IPS-18a (cell line): ENCODE results near the gene GMIP.

Experiments
- H3K27ac ChIP-seq: one replicate; pipeline ENCODE4 v1.5.1; 2013; ENCODE audit warnings: low read length
- H3K27me3 ChIP-seq: one replicate; pipeline ENCODE4 v1.6.1; 2013; ENCODE audit warnings: mild to moderate bottlenecking, low read length; ENCODE audit not compliant: control insufficient read depth, insufficient read depth
- H3K36me3 ChIP-seq: one replicate; pipeline ENCODE4 v1.6.1; 2013; ENCODE audit warnings: low read depth, low read length; ENCODE audit not compliant: control insufficient read depth
- H3K4me1 ChIP-seq: one replicate; pipeline ENCODE4 v1.6.1; 2013; ENCODE audit warnings: low read depth, low read length; ENCODE audit not compliant: control insufficient read depth
- H3K4me3 ChIP-seq: one replicate; pipeline ENCODE4 v1.5.1; 2013; ENCODE audit warnings: low read length
- H3K9ac ChIP-seq: one replicate; pipeline ENCODE4 v1.6.1; 2013; ENCODE audit warnings: mild to moderate bottlenecking, low read length, moderate library complexity
- H3K9me3 ChIP-seq: one replicate; pipeline ENCODE4 v1.6.1; 2013; ENCODE audit warnings: low read depth, low read length; ENCODE audit not compliant: control insufficient read depth

Gene GMIP

DNA sequence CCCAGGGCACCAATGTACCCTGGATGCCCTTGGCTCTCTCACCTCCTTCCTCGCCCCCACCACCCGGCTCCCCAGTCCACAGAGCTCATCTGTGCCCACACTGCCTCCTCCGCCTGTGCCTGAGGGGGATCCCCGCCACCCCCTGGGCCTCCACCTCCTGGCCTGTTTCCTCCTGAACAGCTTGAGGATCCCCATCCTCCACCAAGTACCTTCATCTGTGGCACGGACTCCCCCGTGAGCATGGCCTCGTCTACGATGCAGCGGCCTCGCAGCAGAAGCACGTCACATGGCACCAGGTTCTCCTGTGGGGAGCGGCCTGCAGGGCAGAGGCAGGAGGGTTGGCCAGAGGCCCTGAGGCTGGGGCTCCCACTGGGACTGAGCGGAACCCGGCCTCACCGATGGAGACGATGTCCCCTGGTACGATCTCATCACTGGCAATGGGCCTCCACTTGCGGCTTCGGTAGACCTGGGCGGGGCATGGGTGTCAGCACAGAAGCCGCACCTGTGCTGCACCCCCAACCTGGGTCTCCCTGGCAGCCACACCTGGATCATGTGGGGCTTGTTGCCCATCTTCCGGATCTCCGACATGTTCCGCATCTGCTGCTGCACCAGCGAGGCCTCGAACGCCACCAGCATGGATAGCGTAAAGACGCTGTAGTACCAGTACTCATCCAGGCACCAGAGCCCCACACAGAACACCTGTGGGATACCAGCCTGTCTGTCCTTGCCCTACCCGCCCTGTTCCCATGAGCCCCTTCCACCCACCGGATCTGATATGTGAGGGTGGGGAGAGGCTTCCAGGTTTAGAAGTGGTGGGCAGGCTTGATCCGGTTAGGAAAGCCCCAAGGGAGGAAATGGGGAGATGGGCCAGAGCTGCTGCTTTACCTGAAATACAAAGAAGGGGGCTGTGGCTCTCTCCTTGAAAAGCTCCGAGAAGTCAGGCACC is 13.3 kb upstream of the GMIP start:
- Histone ChIP-seq H3K4me1 (no peaks in the 10 kb centered on the region), H3K9me3 (no peaks in the 10 kb centered on the region), H3K27ac (no peak overlapping the region), H3K36me3 (peaks cover 79% of the 10 kb centered on the region), H3K9ac (no peak overlapping the region), H3K4me3 (no peak overlapping the region), H3K27me3 (no peaks in the 10 kb centered on the region)

- peaks cover 85% of the 10 kb centered on the region for H3K36me3 ChIP-seq
- H3K4me3 ChIP-seq, result no peak overlapping the region
- no peaks in the 10 kb centered on the region for H3K4me1 ChIP-seq
- H3K27me3 ChIP-seq, result no peaks in the 10 kb centered on the region
- H3K9me3 ChIP-seq, result no peaks in the 10 kb centered on the region
- H3K27ac ChIP-seq, result no peak overlapping the region
- no peak overlapping the region for H3K9ac ChIP-seq
These were observed 12.3 kb upstream of the GMIP start for GRCh38 chr19:19655641-19656343.

GRCh38 chr19:19655051-19655594 is 11.7 kb upstream of the GMIP start:
- no peaks in the 10 kb centered on the region for H3K27me3 ChIP-seq
- H3K4me3 ChIP-seq, result no peak overlapping the region
- H3K9ac ChIP-seq, result no peak overlapping the region
- peaks cover 85% of the 10 kb centered on the region for H3K36me3 ChIP-seq
- no peaks in the 10 kb centered on the region for H3K9me3 ChIP-seq
- H3K27ac ChIP-seq, result no peak overlapping the region
- no peaks in the 10 kb centered on the region for H3K4me1 ChIP-seq

GRCh38 chr19:19654441-19654840 is 11.0 kb upstream of the GMIP start:
- Histone ChIP-seq H3K36me3 (peaks cover 86% of the 10 kb centered on the region), H3K27me3 (no peaks in the 10 kb centered on the region), H3K4me1 (no peaks in the 10 kb centered on the region)

DNA sequence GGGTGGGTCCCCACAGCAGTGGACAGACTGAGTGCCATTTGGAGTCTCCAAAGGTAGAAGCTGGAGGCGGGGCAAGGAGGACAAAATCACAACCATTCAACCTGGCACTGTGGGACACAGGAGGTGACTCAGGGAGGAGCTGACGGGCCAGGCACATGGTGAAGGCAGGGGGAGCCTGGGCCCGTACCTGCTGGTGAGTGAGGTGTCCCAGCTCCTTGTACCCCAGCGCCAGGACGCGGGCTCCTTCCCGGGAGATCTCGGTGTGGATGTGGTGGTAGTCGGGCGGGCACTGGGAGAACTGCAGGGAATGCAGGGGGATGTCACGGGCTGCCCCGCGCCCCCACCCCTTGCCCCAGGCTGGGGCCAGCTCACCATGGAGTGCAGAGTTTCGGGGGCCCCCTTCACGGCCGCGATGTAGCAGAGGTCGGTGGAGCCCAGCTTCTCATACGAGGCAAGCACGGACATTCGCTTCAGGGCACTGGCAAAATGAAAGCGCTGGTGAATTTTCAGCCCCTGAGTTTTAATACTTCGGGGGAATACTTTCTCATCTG is 10.2 kb upstream of the GMIP start:
- H3K4me1 ChIP-seq, result no peaks in the 10 kb centered on the region
- no peaks in the 10 kb centered on the region for H3K9me3 ChIP-seq
- H3K27me3 ChIP-seq, result no peaks in the 10 kb centered on the region
- H3K36me3 ChIP-seq, result peaks cover 87% of the 10 kb centered on the region
- no peak overlapping the region for H3K27ac ChIP-seq
- H3K9ac ChIP-seq, result no peak overlapping the region
- H3K4me3 ChIP-seq, result no peak overlapping the region

More at GRCh38 chr19:19654441-19654840, 11.0 kb upstream of the GMIP start:
- no peak overlapping the region for H3K27ac ChIP-seq
- H3K9ac ChIP-seq, result no peak overlapping the region
- H3K4me3 ChIP-seq, result no peak overlapping the region
- H3K9me3 ChIP-seq, result no peaks in the 10 kb centered on the region

GRCh38 chr19:19652482-19653295 is 9.2 kb upstream of the GMIP start:
- Histone ChIP-seq H3K36me3 (peaks cover 82% of the 10 kb centered on the region), H3K27me3 (no peaks in the 10 kb centered on the region), H3K9me3 (no peaks in the 10 kb centered on the region), H3K9ac (no peak overlapping the region), H3K4me3 (no peak overlapping the region), H3K4me1 (no peaks in the 10 kb centered on the region), H3K27ac (no peak overlapping the region)

DNA sequence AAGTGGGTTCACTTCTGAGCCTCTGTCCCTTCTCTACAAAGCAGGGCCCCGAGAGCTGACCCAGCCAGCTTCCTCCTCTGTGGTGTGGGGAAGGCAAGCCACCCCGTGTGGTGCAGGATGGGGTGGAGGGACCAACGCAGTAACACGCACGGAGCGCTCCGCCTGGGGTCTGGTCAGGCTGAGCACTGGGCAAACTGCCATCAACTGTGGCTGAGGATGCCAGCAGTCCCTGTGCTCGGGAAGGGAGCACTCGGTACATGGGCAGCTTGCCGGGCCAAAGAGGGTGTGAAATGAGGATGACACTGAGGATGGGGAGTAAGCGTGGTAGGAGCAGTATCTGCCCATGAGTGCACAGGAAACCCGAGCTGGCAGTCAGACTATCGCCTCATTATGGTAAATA is 7.6 kb upstream of the GMIP start:
- Histone ChIP-seq H3K27me3 (no peaks in the 10 kb centered on the region), H3K27ac (no peak overlapping the region), H3K9me3 (no peaks in the 10 kb centered on the region), H3K36me3 (peaks cover 82% of the 10 kb centered on the region), H3K4me3 (no peak overlapping the region), H3K9ac (no peak overlapping the region), H3K4me1 (no peaks in the 10 kb centered on the region)

DNA sequence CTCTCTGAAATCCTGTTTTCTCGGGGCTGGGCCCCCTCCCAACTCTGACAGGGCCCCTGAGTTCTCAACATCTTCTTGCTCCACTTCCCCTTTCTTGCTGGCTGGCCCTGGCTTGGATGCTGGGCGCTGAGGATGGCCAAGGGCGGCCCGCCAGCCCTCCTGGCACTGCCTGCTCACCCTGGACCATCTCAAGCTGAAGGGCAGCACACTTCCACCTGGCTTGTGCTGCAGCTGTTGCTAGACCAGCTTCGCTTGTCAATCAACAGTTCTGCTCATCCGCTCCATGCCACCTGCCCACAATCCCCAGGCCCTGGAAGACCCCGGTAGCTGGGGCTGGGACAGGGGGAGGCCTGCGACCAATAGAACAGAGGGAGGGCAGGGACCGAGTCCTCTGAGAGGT is 6.9 kb upstream of the GMIP start:
- Histone ChIP-seq H3K9me3 (no peaks in the 10 kb centered on the region), H3K36me3 (peaks cover 82% of the 10 kb centered on the region), H3K4me1 (no peaks in the 10 kb centered on the region), H3K27me3 (no peaks in the 10 kb centered on the region), H3K9ac (no peak overlapping the region), H3K27ac (no peak overlapping the region), H3K4me3 (no peak overlapping the region)

- peaks cover 82% of the 10 kb centered on the region for H3K36me3 ChIP-seq
- H3K27ac ChIP-seq, result no peak overlapping the region
- no peaks in the 10 kb centered on the region for H3K4me1 ChIP-seq
- H3K27me3 ChIP-seq, result no peaks in the 10 kb centered on the region
- H3K4me3 ChIP-seq, result no peak overlapping the region
- no peaks in the 10 kb centered on the region for H3K9me3 ChIP-seq
- H3K9ac ChIP-seq, result no peak overlapping the region
These were observed 6.1 kb upstream of the GMIP start for GRCh38 chr19:19649580-19649995.

- H3K36me3 ChIP-seq, result peaks cover 77% of the 10 kb centered on the region
These were observed 5.7 kb upstream of the GMIP start for GRCh38 chr19:19649155-19649554.

More at GRCh38 chr19:19649155-19649554, 5.7 kb upstream of the GMIP start:
- Histone ChIP-seq H3K27me3 (no peaks in the 10 kb centered on the region), H3K9ac (no peak overlapping the region), H3K9me3 (no peaks in the 10 kb centered on the region), H3K4me1 (no peaks in the 10 kb centered on the region), H3K4me3 (no peak overlapping the region), H3K27ac (no peak overlapping the region)
